ENCODE measurements around the gene NOTO. TPM values are rescaled to one million over a fixed set of nuclear protein-coding genes. Genes with fewer than 3 reads are reported as not detected.
A peak's percentile ranks its signal among the peaks of the same experiment; 100 is the strongest.

NOTO gene
- total and polyA plus RNA-seq, 10 of the 15 experiments (the other 5 are each of a cell fraction or from before 2014, with no cell fraction given), result not detected

DNA sequence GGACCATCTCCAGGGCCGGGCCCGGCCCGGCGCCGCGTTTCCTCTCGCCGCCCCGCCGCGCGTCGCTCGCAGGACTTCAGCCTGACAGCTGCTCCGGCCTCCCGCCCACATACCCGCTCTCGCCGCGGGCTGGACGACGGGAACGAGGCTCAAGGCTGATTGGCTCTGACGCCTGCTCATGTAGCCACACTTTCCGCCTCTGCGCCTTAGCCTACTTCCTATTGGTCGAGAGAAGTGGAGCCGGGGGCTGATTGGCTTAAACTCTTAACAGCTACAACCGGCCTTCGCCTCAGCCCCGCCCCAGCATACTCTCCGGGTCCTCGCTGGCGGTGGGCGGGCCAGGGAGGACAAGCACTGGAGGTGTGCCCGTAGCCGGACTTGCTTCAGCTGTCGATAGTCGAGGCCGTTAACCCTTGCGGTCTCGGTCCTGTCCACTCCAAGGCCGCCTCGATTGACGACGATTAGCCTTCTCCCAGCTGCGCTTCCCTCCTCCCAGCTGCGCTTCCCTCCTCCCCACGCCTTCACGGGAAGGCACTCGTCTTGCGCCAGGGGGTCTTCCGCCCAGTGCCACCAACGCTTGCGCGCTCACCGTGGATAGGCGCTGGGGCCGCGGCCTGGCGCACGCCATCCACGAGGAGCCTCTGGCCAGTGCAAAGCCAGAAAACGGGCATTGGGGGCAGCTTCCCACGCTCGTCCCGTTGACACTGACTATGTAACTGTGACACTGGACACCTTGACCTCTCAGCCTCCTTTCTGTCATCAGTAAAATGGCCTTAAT is 31.0 kb downstream of the NOTO start, which contains the start of gene PRADC1 (continued):
- TF ChIP-seq, protein P1, sequence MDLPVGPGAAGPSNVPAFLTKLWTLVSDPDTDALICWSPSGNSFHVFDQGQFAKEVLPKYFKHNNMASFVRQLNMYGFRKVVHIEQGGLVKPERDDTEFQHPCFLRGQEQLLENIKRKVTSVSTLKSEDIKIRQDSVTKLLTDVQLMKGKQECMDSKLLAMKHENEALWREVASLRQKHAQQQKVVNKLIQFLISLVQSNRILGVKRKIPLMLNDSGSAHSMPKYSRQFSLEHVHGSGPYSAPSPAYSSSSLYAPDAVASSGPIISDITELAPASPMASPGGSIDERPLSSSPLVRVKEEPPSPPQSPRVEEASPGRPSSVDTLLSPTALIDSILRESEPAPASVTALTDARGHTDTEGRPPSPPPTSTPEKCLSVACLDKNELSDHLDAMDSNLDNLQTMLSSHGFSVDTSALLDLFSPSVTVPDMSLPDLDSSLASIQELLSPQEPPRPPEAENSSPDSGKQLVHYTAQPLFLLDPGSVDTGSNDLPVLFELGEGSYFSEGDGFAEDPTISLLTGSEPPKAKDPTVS (IDR thresholded peaks at IDR 0.05; ENCODE audit: low read depth, low read length), result no peak
- no peak for TF ChIP-seq IKZF1 (conservative IDR thresholded peaks at IDR 0.05)
- TF ChIP-seq POU2F2 (IDR thresholded peaks at IDR 0.05; ENCODE audit: borderline replicate concordance, low read depth, low read length), result no peak
- TF ChIP-seq HDGF (IDR thresholded peaks at IDR 0.05), result peak; percentile 90
- TF ChIP-seq NR2F1 (conservative IDR thresholded peaks at IDR 0.05), result peak; percentile 9
- TF ChIP-seq, protein P2, sequence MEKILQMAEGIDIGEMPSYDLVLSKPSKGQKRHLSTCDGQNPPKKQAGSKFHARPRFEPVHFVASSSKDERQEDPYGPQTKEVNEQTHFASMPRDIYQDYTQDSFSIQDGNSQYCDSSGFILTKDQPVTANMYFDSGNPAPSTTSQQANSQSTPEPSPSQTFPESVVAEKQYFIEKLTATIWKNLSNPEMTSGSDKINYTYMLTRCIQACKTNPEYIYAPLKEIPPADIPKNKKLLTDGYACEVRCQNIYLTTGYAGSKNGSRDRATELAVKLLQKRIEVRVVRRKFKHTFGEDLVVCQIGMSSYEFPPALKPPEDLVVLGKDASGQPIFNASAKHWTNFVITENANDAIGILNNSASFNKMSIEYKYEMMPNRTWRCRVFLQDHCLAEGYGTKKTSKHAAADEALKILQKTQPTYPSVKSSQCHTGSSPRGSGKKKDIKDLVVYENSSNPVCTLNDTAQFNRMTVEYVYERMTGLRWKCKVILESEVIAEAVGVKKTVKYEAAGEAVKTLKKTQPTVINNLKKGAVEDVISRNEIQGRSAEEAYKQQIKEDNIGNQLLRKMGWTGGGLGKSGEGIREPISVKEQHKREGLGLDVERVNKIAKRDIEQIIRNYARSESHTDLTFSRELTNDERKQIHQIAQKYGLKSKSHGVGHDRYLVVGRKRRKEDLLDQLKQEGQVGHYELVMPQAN (conservative IDR thresholded peaks at IDR 0.05), result no peak; the same call in 1 of the 2 replicates
- peak; percentile 55; the same call in 1 of the 2 replicates for TF ChIP-seq GATAD2B (conservative IDR thresholded peaks at IDR 0.05; ENCODE audit: low read depth)
- TF ChIP-seq, protein P3, sequence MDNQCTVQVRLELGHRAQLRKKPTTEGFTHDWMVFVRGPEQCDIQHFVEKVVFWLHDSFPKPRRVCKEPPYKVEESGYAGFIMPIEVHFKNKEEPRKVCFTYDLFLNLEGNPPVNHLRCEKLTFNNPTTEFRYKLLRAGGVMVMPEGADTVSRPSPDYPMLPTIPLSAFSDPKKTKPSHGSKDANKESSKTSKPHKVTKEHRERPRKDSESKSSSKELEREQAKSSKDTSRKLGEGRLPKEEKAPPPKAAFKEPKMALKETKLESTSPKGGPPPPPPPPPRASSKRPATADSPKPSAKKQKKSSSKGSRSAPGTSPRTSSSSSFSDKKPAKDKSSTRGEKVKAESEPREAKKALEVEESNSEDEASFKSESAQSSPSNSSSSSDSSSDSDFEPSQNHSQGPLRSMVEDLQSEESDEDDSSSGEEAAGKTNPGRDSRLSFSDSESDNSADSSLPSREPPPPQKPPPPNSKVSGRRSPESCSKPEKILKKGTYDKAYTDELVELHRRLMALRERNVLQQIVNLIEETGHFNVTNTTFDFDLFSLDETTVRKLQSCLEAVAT (IDR thresholded peaks at IDR 0.05), result no peak
- TF ChIP-seq BHLHE40 (IDR thresholded peaks at IDR 0.05; ENCODE audit: borderline replicate concordance in 1 of 2, low read depth in 2 of 2, low read length in 1 of 2), result no peak
- TF ChIP-seq EP300 (IDR thresholded peaks at IDR 0.05; ENCODE audit: borderline replicate concordance in 1 of 2, control insufficient read depth in 1 of 2, low read depth in 2 of 2, low read length in 2 of 2), result no peak
- peak; percentile 11; the same call in 1 of the 2 replicates for TF ChIP-seq LARP7 (IDR thresholded peaks at IDR 0.05)
- no peak for TF ChIP-seq ZSCAN29 (IDR thresholded peaks at IDR 0.05)
- TF ChIP-seq ZNF24 (IDR thresholded peaks at IDR 0.05), result no peak
- peak; percentile 30; the same call in 1 of the 2 replicates for TF ChIP-seq TAF1 (IDR thresholded peaks at IDR 0.05; ENCODE audit: borderline replicate concordance, low read depth, low read length)
- TF ChIP-seq NBN (IDR thresholded peaks at IDR 0.05), result no peak
- no peak for TF ChIP-seq PRDM15 (CRISPR knock-in tag; IDR thresholded peaks at IDR 0.05)
- no peak for TF ChIP-seq CBX5 (IDR thresholded peaks at IDR 0.05; ENCODE audit: low read depth)
- TF ChIP-seq CHD2 (IDR thresholded peaks at IDR 0.05; ENCODE audit: borderline replicate concordance, low read depth, low read length), result peak; percentile 96
- TF ChIP-seq STAT1 (conservative IDR thresholded peaks at IDR 0.05), result no peak

Measured in GM12878 (cell line).